H1 (cell line): ENCODE data around the gene DNAH1. TPM values are rescaled to one million over a fixed set of nuclear protein-coding genes. Genes with fewer than 3 reads are reported as not detected.

Source experiments
- CTCF ChIA-PET: fragments of 300-600 bp; sonication (Branson Sonifier 250); formaldehyde crosslinking; loops from one replicate; lab custom pipeline; 2021; ENCODE audit not compliant: partially characterized antibody; lab: Charles Lee
- POLR2A ChIA-PET: fragments of 300-600 bp; sonication (Branson Sonifier 250); formaldehyde crosslinking; loops from one replicate; lab custom pipeline; 2021; ENCODE audit warnings: inconsistent platforms; ENCODE audit not compliant: partially characterized antibody; lab: Charles Lee
- DNase-seq, 2 experiments: peaks; one replicate each; pipeline versions ENCODE4 v3.0.0 to v3.0.0-alpha.2; 2010 to 2022; ENCODE audit warnings: low spot score in 2 of 2, low read depth in 1 of 2, mixed read lengths in 1 of 2
- FAIRE-seq: peaks from 2 replicates; lab custom pipeline; 2011; peaks lifted over from hg19 to GRCh38; lab: Jason Lieb, UNC
- H2AFZ ChIP-seq: 2 replicates; pipeline ENCODE4 v1.8.1; 2012; ENCODE audit warnings: low read length, inconsistent platforms
- H2AK5ac ChIP-seq: 2 replicates; pipeline ENCODE4 v1.6.1; 2013; ENCODE audit warnings: low read depth, low read length
- H2BK120ac ChIP-seq: replicated peaks from 2 replicates; pipeline ENCODE3; 2013; ENCODE audit warnings: low read depth, low read length, inconsistent platforms
- H2BK12ac ChIP-seq: 2 replicates; pipeline ENCODE4 v1.6.1; 2013; ENCODE audit warnings: low read depth, low read length
- H2BK15ac ChIP-seq: 2 replicates; pipeline ENCODE4 v1.6.1; 2013; ENCODE audit warnings: low read length
- H2BK20ac ChIP-seq: 2 replicates; pipeline ENCODE4 v1.6.1; 2013; ENCODE audit warnings: low read length
- H2BK5ac ChIP-seq: 2 replicates; pipeline ENCODE4 v1.6.1; 2013; ENCODE audit warnings: low read depth, low read length
- H3K14ac ChIP-seq: 2 replicates; pipeline ENCODE4 v1.6.1; 2013; ENCODE audit warnings: inconsistent platforms; ENCODE audit not compliant: insufficient read length
- H3K18ac ChIP-seq: 2 replicates; pipeline ENCODE4 v1.6.1; 2013; ENCODE audit warnings: low read length; ENCODE audit errors: extremely low read depth
- H3K23ac ChIP-seq: 2 replicates; pipeline ENCODE4 v1.6.1; 2013; ENCODE audit warnings: inconsistent platforms; ENCODE audit not compliant: insufficient read length
- H3K23me2 ChIP-seq: 2 replicates; pipeline ENCODE4 v1.6.1; 2013; ENCODE audit warnings: low read depth, low read length
- H3K27ac ChIP-seq: 2 replicates; pipeline ENCODE4 v1.6.1; 2011; ENCODE audit warnings: low read depth, low read length, inconsistent platforms
- H3K27me3 ChIP-seq, 4 experiments: replicated peaks in 1 of 4; 1 replicate in 1 of 4; 2 replicates in 3 of 4; pipeline versions ENCODE4 v1.6.1 to v1.8.1; 2011 to 2013; ENCODE audit warnings: low read length in 3 of 4, mild to moderate bottlenecking in 3 of 4, inconsistent platforms in 2 of 4, mixed read lengths in 2 of 4, moderate library complexity in 1 of 4; ENCODE audit not compliant: control insufficient read depth in 3 of 4, insufficient read depth in 3 of 4; ENCODE audit errors: extremely low read depth in 1 of 4
- H3K36me3 ChIP-seq, 4 experiments: 2 replicates each; pipeline versions ENCODE4 v1.6.1 to v1.8.1; 2011 to 2013; ENCODE audit warnings: mild to moderate bottlenecking in 4 of 4, low read length in 3 of 4, moderate library complexity in 2 of 4, control low read depth in 1 of 4, inconsistent platforms in 1 of 4; ENCODE audit not compliant: insufficient read depth in 4 of 4, control insufficient read depth in 2 of 4
- H3K4ac ChIP-seq: replicated peaks from 2 replicates; pipeline ENCODE3; 2013; ENCODE audit warnings: low read length, low read depth, mixed read lengths, inconsistent platforms; ENCODE audit not compliant: insufficient read length
- H3K4me1 ChIP-seq, 4 experiments: replicated peaks in 1 of 4; 1 replicate in 1 of 4; 2 replicates in 3 of 4; pipeline versions ENCODE4 v1.6.1 to v1.8.1; 2011 to 2013; ENCODE audit warnings: low read length in 3 of 4, inconsistent platforms in 2 of 4, mixed read lengths in 1 of 4; ENCODE audit not compliant: insufficient read depth in 4 of 4, control insufficient read depth in 3 of 4
- H3K4me2 ChIP-seq, 2 experiments: 2 replicates each; pipeline versions ENCODE4 v1.6.1 to v1.8.1; 2011 to 2013; ENCODE audit warnings: low read depth in 2 of 2, low read length in 2 of 2, control low read depth in 1 of 2, inconsistent platforms in 1 of 2, mild to moderate bottlenecking in 1 of 2; ENCODE audit not compliant: insufficient read depth in 1 of 2
- H3K4me3 ChIP-seq, 4 experiments: fragments of 200-600, 300-600 bp in 1 of 4; sonication (generic), shearing (Covaris generic), sonication (Bioruptor Twin) in 1 of 4; 2 replicates each; pipeline versions ENCODE4 v1.5.1 to v1.8.1; 2011 to 2016; ENCODE audit warnings: low read length in 4 of 4, low read depth in 3 of 4, control low read depth in 2 of 4, inconsistent platforms in 2 of 4, mild to moderate bottlenecking in 2 of 4, mixed read lengths in 1 of 4, moderate library complexity in 1 of 4; ENCODE audit not compliant: insufficient read depth in 2 of 4; ENCODE audit errors: extremely low read depth in 1 of 4
- H3K56ac ChIP-seq: replicated peaks from 2 replicates; pipeline ENCODE3; 2013; ENCODE audit warnings: low read depth, mild to moderate bottlenecking, mixed read lengths, low read length, inconsistent platforms; ENCODE audit not compliant: insufficient read length
- H3K79me1 ChIP-seq: 2 replicates; pipeline ENCODE4 v1.6.1; 2013; ENCODE audit warnings: low read depth, low read length, control low read depth
- H3K79me2 ChIP-seq, 2 experiments: 2 replicates each; pipeline versions ENCODE4 v1.6.1 to v1.8.1; 2012 to 2013; ENCODE audit warnings: low read length in 2 of 2, mild to moderate bottlenecking in 2 of 2, inconsistent platforms in 1 of 2; ENCODE audit not compliant: insufficient read depth in 2 of 2, control insufficient read depth in 1 of 2
- H3K9ac ChIP-seq, 4 experiments: replicated peaks in 1 of 4; 1 replicate in 1 of 4; 2 replicates in 3 of 4; pipeline versions ENCODE4 v1.6.1 to v1.8.1; 2011 to 2013; ENCODE audit warnings: low read depth in 3 of 4, low read length in 3 of 4, control low read depth in 2 of 4, mild to moderate bottlenecking in 2 of 4, moderate library complexity in 2 of 4, inconsistent platforms in 1 of 4; ENCODE audit errors: extremely low read depth in 1 of 4
- H3K9me3 ChIP-seq, 2 experiments: 2 replicates each; pipeline versions ENCODE4 v1.6.1 to v1.8.1; 2012 to 2013; ENCODE audit warnings: mild to moderate bottlenecking in 2 of 2, moderate library complexity in 2 of 2, control low read depth in 1 of 2, inconsistent platforms in 1 of 2, low read depth in 1 of 2, low read length in 1 of 2, mixed read lengths in 1 of 2; ENCODE audit not compliant: insufficient read depth in 2 of 2
- H4K20me1 ChIP-seq, 2 experiments: replicated peaks in 1 of 2; 2 replicates each; pipeline versions ENCODE3 to v1.8.1; 2011 to 2013; ENCODE audit warnings: inconsistent platforms in 2 of 2, low read length in 2 of 2, mild to moderate bottlenecking in 1 of 2; ENCODE audit not compliant: insufficient read depth in 2 of 2, control insufficient read depth in 1 of 2
- H4K5ac ChIP-seq: 2 replicates; pipeline ENCODE4 v1.6.1; 2013; ENCODE audit warnings: low read length, low read depth, mixed read lengths, inconsistent platforms; ENCODE audit not compliant: insufficient read length
- H4K8ac ChIP-seq: 2 replicates; pipeline ENCODE4 v1.8.0; 2013; ENCODE audit warnings: mild to moderate bottlenecking, moderate library complexity, low read length, inconsistent platforms; ENCODE audit not compliant: insufficient read depth; ENCODE audit errors: extremely low read depth
- H4K91ac ChIP-seq: replicated peaks from 2 replicates; pipeline ENCODE3; 2013; ENCODE audit warnings: low read length, mixed read lengths, inconsistent platforms; ENCODE audit not compliant: insufficient read length
- CREB1 ChIP-seq: IDR thresholded peaks from 2 replicates; pipeline ENCODE4 v1.6.1; 2012; ENCODE audit warnings: inconsistent platforms
- POU5F1 ChIP-seq: IDR thresholded peaks from 2 replicates; pipeline ENCODE4 v1.6.1; 2011; ENCODE audit warnings: low read depth, mild to moderate bottlenecking, low read length, moderate library complexity
- SP4 ChIP-seq: IDR thresholded peaks from 2 replicates; pipeline ENCODE4 v1.6.1; 2012; ENCODE audit warnings: low read length, inconsistent platforms
- WGBS, 2 experiments: shearing (Covaris generic) in 1 of 2; methylation state at CpG; one replicate each; pipeline versions ENCODE4 v1.1.6 to v1.1.7; 2013 to 2015; ENCODE audit warnings: low lambda C conversion rate in 2 of 2, mixed read lengths in 2 of 2, inconsistent platforms in 1 of 2, low coverage in 1 of 2, missing lambda C conversion rate in 1 of 2; ENCODE audit not compliant: insufficient replicate concordance in 2 of 2, insufficient coverage in 1 of 2, insufficient read length in 1 of 2; ENCODE audit errors: extremely low coverage in 1 of 2, missing lambda C conversion rate in 1 of 2; 5-methylcytosine and 5-hydroxymethylcytosine counted together
- polyA plus RNA-seq, 7 experiments: library from polyadenylated mRNA; depleted of rRNA in 3 of 7; stranded (reverse) in 5 of 7; unstranded in 2 of 7; fragments of >200 nt in 5 of 7; fragments of 200-250 nt in 2 of 7; gene quantifications; 1 replicate in 5 of 7; 2 replicates in 1 of 7; 4 replicates in 1 of 7; pipeline versions ENCODE4 v1.2.1 to v1.2.3, GENCODE V29; 2011 to 2013; ENCODE audit warnings: missing spikeins in 2 of 7, mixed read lengths in 2 of 7
- total RNA-seq: library from RNA; stranded (reverse); fragmentation: NEBNext Ultra II Directional; extraction: Animal tissue kit (Norgen Biotek cat#: 25700); gene quantifications from 2 replicates; pipeline ENCODE4 v1.2.1, GENCODE V29; 2021

DNAH1 gene
- total and polyA plus RNA-seq, 2 of the 8 experiments (the other 6 are each of a cell fraction or from before 2014, with no cell fraction given), result 1.0 to 1.5 TPM

GRCh38 chr3:52394751-52395502 is 78.8 kb downstream of the DNAH1 start:
- no peaks in the 10 kb centered on the region for H3K4me1 ChIP-seq
- H2AFZ ChIP-seq, result no peak overlapping the region
- H3K79me2 ChIP-seq, result no peaks in the 10 kb centered on the region
- H3K4me3 ChIP-seq, result no peak overlapping the region
- peaks cover 0 to 4% of the 10 kb centered on the region in 2 experiments for H4K20me1 ChIP-seq
- POLR2A ChIA-PET, result interaction anchor here (0.6 to 3.0 kb wide), 5 partner anchors 10 to 460 kb away, joined by 3 to 23 read pairs (median 4); partner anchors contain the start of gene WDR82
- no peak overlapping the region for H4K8ac ChIP-seq
- H3K56ac ChIP-seq, result no peak overlapping the region
- H3K4me2 ChIP-seq, result no peak overlapping the region
- no peak overlapping the region for H2BK12ac ChIP-seq
- H3K14ac ChIP-seq, result no peak overlapping the region
- no peak overlapping the region for H4K5ac ChIP-seq
- H2BK5ac ChIP-seq, result no peak overlapping the region
- H3K79me1 ChIP-seq, result no peaks in the 10 kb centered on the region; the same call in 1 of the 2 replicates
- H2BK120ac ChIP-seq, result no peak overlapping the region
- FAIRE-seq (no peak), DNase-seq (no peak)
- H3K18ac ChIP-seq, result no peak overlapping the region
- H3K27me3 ChIP-seq, result no peaks in the 10 kb centered on the region
- no peak overlapping the region for H2BK20ac ChIP-seq
- no peak overlapping the region for H3K27ac ChIP-seq
- H3K23ac ChIP-seq, result no peak overlapping the region
- H3K9ac ChIP-seq, result no peak overlapping the region
- 95% methylated on average over 10 of the region's 10 CpGs; no CpG with 5 or more reads in 1 of the 2 experiments for WGBS, 2 experiments
- no peak overlapping the region for H2AK5ac ChIP-seq
- H4K91ac ChIP-seq, result no peak overlapping the region
- no peak overlapping the region for H2BK15ac ChIP-seq
- no peaks in the 10 kb centered on the region for H3K23me2 ChIP-seq
- H3K4ac ChIP-seq, result no peak overlapping the region
- CTCF ChIA-PET, result interaction anchor here (0.7 to 4.6 kb wide), 7 partner anchors 11 to 575 kb away, joined by 3 to 26 read pairs (median 4); no protein-coding TSS in a partner anchor
- no peaks in the 10 kb centered on the region for H3K9me3 ChIP-seq
- H3K36me3 ChIP-seq, result no peaks in the 10 kb centered on the region
- TF ChIP-seq POU5F1 (no peak), CREB1 (no peak), SP4 (no peak)
